ENCODE measurements around the gene NDUFS2. TPM values are rescaled to one million over a fixed set of nuclear protein-coding genes. Genes with fewer than 3 reads are reported as not detected.
A peak's percentile ranks its signal among the peaks of the same experiment; 100 is the strongest.

NDUFS2 gene
- total and polyA plus RNA-seq, 9 of the 15 experiments (the other 6 are each of a cell fraction or from before 2014, with no cell fraction given), result 70.0 to 176 (median 141) TPM

GRCh38 chr1:161200421-161200991 is 1.7 kb upstream of the NDUFS2 start (continued):
- TF ChIP-seq, protein P1, sequence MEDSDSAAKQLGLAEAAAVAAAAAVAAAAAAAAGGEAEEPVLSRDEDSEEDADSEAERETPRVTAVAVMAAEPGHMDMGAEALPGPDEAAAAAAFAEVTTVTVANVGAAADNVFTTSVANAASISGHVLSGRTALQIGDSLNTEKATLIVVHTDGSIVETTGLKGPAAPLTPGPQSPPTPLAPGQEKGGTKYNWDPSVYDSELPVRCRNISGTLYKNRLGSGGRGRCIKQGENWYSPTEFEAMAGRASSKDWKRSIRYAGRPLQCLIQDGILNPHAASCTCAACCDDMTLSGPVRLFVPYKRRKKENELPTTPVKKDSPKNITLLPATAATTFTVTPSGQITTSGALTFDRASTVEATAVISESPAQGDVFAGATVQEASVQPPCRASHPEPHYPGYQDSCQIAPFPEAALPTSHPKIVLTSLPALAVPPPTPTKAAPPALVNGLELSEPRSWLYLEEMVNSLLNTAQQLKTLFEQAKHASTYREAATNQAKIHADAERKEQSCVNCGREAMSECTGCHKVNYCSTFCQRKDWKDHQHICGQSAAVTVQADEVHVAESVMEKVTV (CRISPR knock-in tag; IDR thresholded peaks at IDR 0.05), result no peak
- TF ChIP-seq ZNF655 (CRISPR knock-in tag; IDR thresholded peaks at IDR 0.05) (no peak), ZNF324 (CRISPR knock-in tag; IDR thresholded peaks at IDR 0.05) (no peak), ZFP36 (IDR thresholded peaks at IDR 0.05; ENCODE audit: low read depth, low read length, partially characterized antibody) (no peak), SMARCA4 (IDR thresholded peaks at IDR 0.05) (no peak), SREBF1 (IDR thresholded peaks at IDR 0.05; ENCODE audit: borderline replicate concordance, low read depth, low read length) (no peak), PML (IDR thresholded peaks at IDR 0.05; ENCODE audit: low read length) (no peak), NR3C1 (CRISPR knock-in tag; IDR thresholded peaks at IDR 0.05) (no peak), RAD51 (IDR thresholded peaks at IDR 0.05; ENCODE audit: borderline replicate concordance, low read depth) (no peak), HMG20A (CRISPR knock-in tag; conservative IDR thresholded peaks at IDR 0.05) (no peak), ZEB2 (IDR thresholded peaks at IDR 0.05) (peak; percentile 49; the same call in 1 of the 2 replicates), PCBP2 (IDR thresholded peaks at IDR 0.05; ENCODE audit: low read depth, low read length, poor library complexity, severe bottlenecking) (no peak), JUND (IDR thresholded peaks at IDR 0.05; ENCODE audit: borderline replicate concordance, low read depth, low read length) (no peak), JUND (tag; IDR thresholded peaks at IDR 0.05; ENCODE audit: borderline replicate concordance, low read depth, low read length) (no peak; the same call in 2 of the 3 replicates), ZNF239 (CRISPR knock-in tag; IDR thresholded peaks at IDR 0.05) (0 out of 2 replicates have a peak, but pooled peaks have one; percentile 0), ILK (tag; IDR thresholded peaks at IDR 0.05; ENCODE audit: borderline replicate concordance, low read depth) (no peak), FUS (optimal IDR thresholded peaks at IDR 0.05; ENCODE audit: low read depth, low read length) (no peak), ZNF316 (IDR thresholded peaks at IDR 0.05) (peak; percentile 41; the same call in 1 of the 2 replicates), BMI1 (IDR thresholded peaks at IDR 0.05; ENCODE audit: low read length) (no peak), TRIM24 (IDR thresholded peaks at IDR 0.05) (no peak), IFI16 (CRISPR knock-in tag; IDR thresholded peaks at IDR 0.05) (no peak), ARID1B (IDR thresholded peaks at IDR 0.05) (peak; percentile 45), MEF2D (tag; conservative IDR thresholded peaks at IDR 0.05; ENCODE audit: low read depth) (no peak), ARID2 (IDR thresholded peaks at IDR 0.05) (no peak), SAP30 (IDR thresholded peaks at IDR 0.05; ENCODE audit: borderline replicate concordance, insufficient read depth, low read depth, low read length, poor library complexity, severe bottlenecking) (no peak), SIN3B (IDR thresholded peaks at IDR 0.05; ENCODE audit: low read depth) (no peak), DIDO1 (tag; IDR thresholded peaks at IDR 0.05; ENCODE audit: low read depth) (0 out of 2 replicates have a peak, but pooled peaks have one; percentile 37), ZNF445 (CRISPR knock-in tag; IDR thresholded peaks at IDR 0.05; ENCODE audit: low read depth) (no peak)
- TF ChIP-seq, protein P2, sequence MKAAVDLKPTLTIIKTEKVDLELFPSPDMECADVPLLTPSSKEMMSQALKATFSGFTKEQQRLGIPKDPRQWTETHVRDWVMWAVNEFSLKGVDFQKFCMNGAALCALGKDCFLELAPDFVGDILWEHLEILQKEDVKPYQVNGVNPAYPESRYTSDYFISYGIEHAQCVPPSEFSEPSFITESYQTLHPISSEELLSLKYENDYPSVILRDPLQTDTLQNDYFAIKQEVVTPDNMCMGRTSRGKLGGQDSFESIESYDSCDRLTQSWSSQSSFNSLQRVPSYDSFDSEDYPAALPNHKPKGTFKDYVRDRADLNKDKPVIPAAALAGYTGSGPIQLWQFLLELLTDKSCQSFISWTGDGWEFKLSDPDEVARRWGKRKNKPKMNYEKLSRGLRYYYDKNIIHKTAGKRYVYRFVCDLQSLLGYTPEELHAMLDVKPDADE (conservative IDR thresholded peaks at IDR 0.05; ENCODE audit: control insufficient read depth, low read depth, low read length), result no peak
